Keratinocyte (primary cell): ENCODE data around the gene GRB10.

Source experiments
- EZH2 ChIP-seq: IDR thresholded peaks from one replicate; pipeline ENCODE4 v1.6.1; 2012; ENCODE audit warnings: inconsistent platforms, mild to moderate bottlenecking, low read length, moderate library complexity
- TF ChIP-seq, protein P1 (sequence below), 3 experiments: IDR thresholded peaks in 1 of 3; conservative IDR thresholded peaks in 1 of 3; optimal IDR thresholded peaks in 1 of 3; 2 replicates in 2 of 3; 3 replicates in 1 of 3; pipeline versions ENCODE3 to v1.5.1; 2011; ENCODE audit warnings: low read length in 3 of 3, mild to moderate bottlenecking in 3 of 3, moderate library complexity in 2 of 3, control low read depth in 1 of 3, inconsistent platforms in 1 of 3; ENCODE audit not compliant: insufficient read depth in 2 of 3; ENCODE audit errors: extremely low read depth in 1 of 3

DNA sequence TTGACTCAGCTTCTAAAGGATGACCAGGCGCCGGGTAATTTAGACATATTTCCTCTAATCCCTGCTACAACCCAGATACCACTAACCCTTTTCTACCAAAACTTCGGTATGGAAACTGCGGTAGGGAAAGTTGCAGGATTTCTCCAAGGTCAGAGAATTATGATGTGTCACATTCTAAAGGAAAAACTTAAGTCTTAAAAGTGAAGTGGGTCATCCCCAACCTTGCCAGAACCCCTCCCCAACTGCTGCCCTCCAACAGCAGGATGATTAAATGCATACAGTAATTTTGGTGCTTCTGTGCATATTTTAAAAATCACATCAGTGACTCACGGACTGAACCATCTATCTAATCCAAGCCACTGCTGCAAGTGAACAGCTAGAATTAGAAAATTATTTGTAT, 52.7 kb downstream of the GRB10 start:
- TF ChIP-seq, protein P1, sequence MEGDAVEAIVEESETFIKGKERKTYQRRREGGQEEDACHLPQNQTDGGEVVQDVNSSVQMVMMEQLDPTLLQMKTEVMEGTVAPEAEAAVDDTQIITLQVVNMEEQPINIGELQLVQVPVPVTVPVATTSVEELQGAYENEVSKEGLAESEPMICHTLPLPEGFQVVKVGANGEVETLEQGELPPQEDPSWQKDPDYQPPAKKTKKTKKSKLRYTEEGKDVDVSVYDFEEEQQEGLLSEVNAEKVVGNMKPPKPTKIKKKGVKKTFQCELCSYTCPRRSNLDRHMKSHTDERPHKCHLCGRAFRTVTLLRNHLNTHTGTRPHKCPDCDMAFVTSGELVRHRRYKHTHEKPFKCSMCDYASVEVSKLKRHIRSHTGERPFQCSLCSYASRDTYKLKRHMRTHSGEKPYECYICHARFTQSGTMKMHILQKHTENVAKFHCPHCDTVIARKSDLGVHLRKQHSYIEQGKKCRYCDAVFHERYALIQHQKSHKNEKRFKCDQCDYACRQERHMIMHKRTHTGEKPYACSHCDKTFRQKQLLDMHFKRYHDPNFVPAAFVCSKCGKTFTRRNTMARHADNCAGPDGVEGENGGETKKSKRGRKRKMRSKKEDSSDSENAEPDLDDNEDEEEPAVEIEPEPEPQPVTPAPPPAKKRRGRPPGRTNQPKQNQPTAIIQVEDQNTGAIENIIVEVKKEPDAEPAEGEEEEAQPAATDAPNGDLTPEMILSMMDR (optimal IDR thresholded peaks at IDR 0.05 in 1 of 3, IDR thresholded peaks at IDR 0.05 in 1 of 3, conservative IDR thresholded peaks at IDR 0.05 in 1 of 3; ENCODE audit: extremely low read depth in 1 of 3, insufficient read depth in 2 of 3, low read length in 3 of 3), result no peak
- TF ChIP-seq EZH2, result no peak
